Upper lobe of left lung (tissue), 6 donors: Measurements from ENCODE around the gene CAMSAP3. TPM values are rescaled to one million over a fixed set of nuclear protein-coding genes. Genes with fewer than 3 reads are reported as not detected.
"Not testable (repeated sequence)": the region's sequence is repeated elsewhere in the genome, so short reads cannot be mapped to it uniquely, and the experiment has no call there.

Source experiments
- ATAC-seq, 2 donors: fragments of 200-7000 bp; cut with Tn5 transposase; one replicate each; pipeline ENCODE4 v1.9.1; 2022; ENCODE audit warnings: mild to moderate bottlenecking in 2 of 2, moderate library complexity in 2 of 2; ENCODE audit not compliant: low FRiP score in 2 of 2
- DNase-seq, 2 donors: peaks; one replicate each; pipeline ENCODE4 v3.0.0-alpha.2; 2019 to 2020
- H3K27ac ChIP-seq, 4 donors: fragments of 200-600 bp; sonication (generic); one replicate each; pipeline ENCODE4 v1.5.1; 2016 to 2019
- H3K27me3 ChIP-seq, 4 donors: fragments of 200-600 bp; sonication (generic); one replicate each; pipeline ENCODE4 v1.5.1; 2017 to 2019
- H3K36me3 ChIP-seq, 4 donors: fragments of 200-600 bp; sonication (generic); one replicate each; pipeline ENCODE4 v1.5.1; 2016 to 2019
- H3K4me1 ChIP-seq, 4 donors: fragments of 200-600 bp; sonication (generic); one replicate each; pipeline ENCODE4 v1.5.1; 2018 to 2019
- H3K4me3 ChIP-seq, 4 donors: fragments of 200-600 bp; sonication (generic); one replicate each; pipeline ENCODE4 v1.5.1; 2017 to 2019; ENCODE audit warnings: mild to moderate bottlenecking in 2 of 4, moderate library complexity in 1 of 4
- H3K9me3 ChIP-seq, 4 donors: fragments of 200-600 bp; sonication (generic); one replicate each; pipeline ENCODE4 v1.5.1; 2018 to 2019
- CTCF ChIP-seq, 6 experiments: fragments of 450-650 bp in 4 of 6; fragments of 200-600 bp in 2 of 6; sonication (generic) in 2 of 6; IDR thresholded peaks; one replicate each; pipeline ENCODE4 v1.5.1; 2016 to 2019; ENCODE audit warnings: antibody characterized with exemption in 6 of 6
- EP300 ChIP-seq, 4 donors: sonication (generic); formaldehyde crosslinking; IDR thresholded peaks; one replicate each; pipeline ENCODE4 v1.5.1; 2017; ENCODE audit warnings: antibody characterized with exemption in 4 of 4, control low read depth in 2 of 4
- POLR2A ChIP-seq, 4 donors: fragments of 450-650 bp; IDR thresholded peaks; one replicate each; pipeline ENCODE4 v1.5.1; 2016 to 2017; ENCODE audit warnings: antibody characterized with exemption in 4 of 4, mild to moderate bottlenecking in 2 of 4
- POLR2AphosphoS5 ChIP-seq, 2 donors: sonication (generic); formaldehyde crosslinking; IDR thresholded peaks; one replicate each; pipeline ENCODE4 v1.5.1; 2017; ENCODE audit warnings: antibody characterized with exemption in 2 of 2
- WGBS, 2 donors: methylation state at CpG; one replicate each; pipeline ENCODE4 v1.1.5; 2017 to 2018; 5-methylcytosine and 5-hydroxymethylcytosine counted together
- total RNA-seq, 6 donors: library from RNA; depleted of rRNA in 4 of 6; stranded (reverse); fragments of >200 nt in 4 of 6; gene quantifications; one replicate each; pipeline versions ENCODE4 v1.1.0 to v1.2.1, GENCODE V29; 2016 to 2021
- donor health status: DM: no; HTN: no; CAD: no; lungs with moderate emphysema.
- donor health status: DM: no; HTN: yes; CAD: no; lungs with severe emphysema.

The CAMSAP3 gene
- total RNA-seq, 6 donors from 2014 or later, result 12.2 to 63.9 (median 31.2) TPM

GRCh38 chr19:7642295-7643030, 46.8 kb downstream of the CAMSAP3 start:
- Histone ChIP-seq H3K4me1 (peaks cover 0 to 35% (median 6%) of the 10 kb centered on the region in 4 donors), H3K4me3 (no peak overlapping the region), H3K9me3 (no peaks in the 10 kb centered on the region), H3K36me3 (peaks cover 0 to 45% (median 21%) of the 10 kb centered on the region in 4 donors), H3K27me3 (peaks cover 0 to 2% (median 0%) of the 10 kb centered on the region in 4 donors), H3K27ac (no peak overlapping the region)
- TF ChIP-seq POLR2AphosphoS5 (IDR thresholded peaks at IDR 0.05), result no peak
- TF ChIP-seq CTCF (IDR thresholded peaks at IDR 0.05), result no peak
- TF ChIP-seq POLR2A (IDR thresholded peaks at IDR 0.05), result no peak
- TF ChIP-seq EP300 (IDR thresholded peaks at IDR 0.05), result no peak
- ATAC-seq (no peak), DNase-seq (peak in 1 of 2 donors; percentile 74)
- 89 to 96% methylated on average over 16 to 24 of the region's 27 CpGs for WGBS, 2 donors

- Histone ChIP-seq H3K9me3 (no peaks in the 10 kb centered on the region), H3K36me3 (peaks cover 0 to 45% (median 21%) of the 10 kb centered on the region in 4 donors), H3K27me3 (no peaks in the 10 kb centered on the region), H3K27ac (no peak overlapping the region), H3K4me3 (no peak overlapping the region), H3K4me1 (peaks cover 0 to 29% (median 4%) of the 10 kb centered on the region in 4 donors)
- ATAC-seq (no peak), DNase-seq (no peak)
- TF ChIP-seq POLR2A (IDR thresholded peaks at IDR 0.05) (no peak), POLR2AphosphoS5 (IDR thresholded peaks at IDR 0.05) (no peak), CTCF (IDR thresholded peaks at IDR 0.05) (no peak), EP300 (IDR thresholded peaks at IDR 0.05) (no peak)
- 93 to 94% methylated on average over 7 to 8 of the region's 8 CpGs for WGBS, 2 donors
Measured at GRCh38 chr19:7643031-7643415, 47.4 kb downstream of the CAMSAP3 start.

- Histone ChIP-seq H3K4me1 (peaks cover 0 to 22% (median 3%) of the 10 kb centered on the region in 4 donors), H3K36me3 (peaks cover 0 to 45% (median 21%) of the 10 kb centered on the region in 4 donors)
- not testable (repeated sequence) for H3K9me3 ChIP-seq, H3K27ac ChIP-seq, ATAC-seq, H3K27me3 ChIP-seq, H3K4me3 ChIP-seq
- whole genome bisulfite sequencing, 2 donors, result 67 to 85% methylated on average over 9 to 10 of the region's 10 CpGs
- DNase-seq, result peak in 1 of 2 donors; percentile 64
Measured at GRCh38 chr19:7643629-7644549, 48.2 kb downstream of the CAMSAP3 start.

- peaks cover 0 to 16% (median 3%) of the 10 kb centered on the region in 4 donors for H3K4me1 ChIP-seq
- no peak for TF ChIP-seq EP300 (IDR thresholded peaks at IDR 0.05)
- TF ChIP-seq POLR2A (IDR thresholded peaks at IDR 0.05), result no peak
- TF ChIP-seq CTCF (IDR thresholded peaks at IDR 0.05), result no peak
- no peak for TF ChIP-seq POLR2AphosphoS5 (IDR thresholded peaks at IDR 0.05)
- H3K36me3 ChIP-seq, result peaks cover 0 to 45% (median 21%) of the 10 kb centered on the region in 4 donors
- no peaks in the 10 kb centered on the region for H3K9me3 ChIP-seq
- H3K27me3 ChIP-seq, result no peaks in the 10 kb centered on the region
- DNase-seq, result peak in 1 of 2 donors; percentile 72
- peak overlapping the region in 2 of 4 donors; percentile 40 to 63 for H3K27ac ChIP-seq
- WGBS, 2 donors, result 87 to 95% methylated on average over 7 to 19 of the region's 20 CpGs
- ATAC-seq, result no peak
- H3K4me3 ChIP-seq, result no peak overlapping the region
Measured at GRCh38 chr19:7644550-7644877, 48.9 kb downstream of the CAMSAP3 start.

- Histone ChIP-seq H3K9me3 (no peaks in the 10 kb centered on the region), H3K4me1 (peaks cover 0 to 9% (median 3%) of the 10 kb centered on the region in 4 donors), H3K27me3 (no peaks in the 10 kb centered on the region), H3K27ac (peak overlapping the region in 2 of 4 donors; percentile 40 to 63), H3K36me3 (peaks cover 0 to 40% (median 19%) of the 10 kb centered on the region in 4 donors), H3K4me3 (no peak overlapping the region)
- ATAC-seq (peak; percentile 23), DNase-seq (peak in 1 of 2 donors; percentile 71)
- 77 to 79% methylated on average over 5 to 10 of the region's 14 CpGs for WGBS, 2 donors
- TF ChIP-seq EP300 (IDR thresholded peaks at IDR 0.05) (no peak), CTCF (IDR thresholded peaks at IDR 0.05) (no peak), POLR2A (IDR thresholded peaks at IDR 0.05) (peak in 1 of 4 donors; percentile 16)
Measured at GRCh38 chr19:7645163-7645562, 49.5 kb downstream of the CAMSAP3 start.
